GM21367 (cell line): ENCODE data around the gene FCHSD2.
"Not testable (repeated sequence)": the region's sequence is repeated elsewhere in the genome, so short reads cannot be mapped to it uniquely, and the experiment has no call there.

Experiments
- ATAC-seq: cut with Tn5 transposase; IDR thresholded peaks from one replicate; pipeline ENCODE4 v1.9.1; 2021; ENCODE audit not compliant: unreplicated experiment

Gene FCHSD2

GRCh38 chr11:73152086-73152853 lies 10.2 kb upstream of the FCHSD2 start:
- ATAC-seq: no peak

- no peak for ATAC-seq
Observed at GRCh38 chr11:73151416-73151815, 9.3 kb upstream of the FCHSD2 start.

GRCh38 chr11:73149105-73149504 lies 7.0 kb upstream of the FCHSD2 start:
- ATAC-seq: no peak

GRCh38 chr11:73147771-73148681 lies 5.9 kb upstream of the FCHSD2 start:
- ATAC-seq: no peak

GRCh38 chr11:73145986-73146575 lies 4.0 kb upstream of the FCHSD2 start:
- ATAC-seq: no peak

GRCh38 chr11:73143126-73143838 lies 1.2 kb upstream of the FCHSD2 start:
- no peak for ATAC-seq

GRCh38 chr11:73141309-73142127 lies 600 bp downstream of the FCHSD2 start:
- ATAC-seq: no peak

GRCh38 chr11:73141031-73141308 lies 1.1 kb downstream of the FCHSD2 start:
- no peak for ATAC-seq

- ATAC-seq: no peak
Observed at GRCh38 chr11:73140213-73141030, 1.7 kb downstream of the FCHSD2 start.

- ATAC-seq: no peak
Observed at GRCh38 chr11:73139476-73140198, 2.5 kb downstream of the FCHSD2 start.

- ATAC-seq: no peak
Observed at GRCh38 chr11:73137944-73138274, 4.2 kb downstream of the FCHSD2 start.

GRCh38 chr11:73137262-73137943 lies 4.7 kb downstream of the FCHSD2 start:
- no peak for ATAC-seq

GRCh38 chr11:73136722-73137121 lies 5.4 kb downstream of the FCHSD2 start:
- ATAC-seq: not testable (repeated sequence)

- no peak for ATAC-seq
Observed at GRCh38 chr11:73135346-73136284, 6.5 kb downstream of the FCHSD2 start.

- ATAC-seq: not testable (repeated sequence)
Observed at GRCh38 chr11:73132349-73132748, 9.8 kb downstream of the FCHSD2 start.

- ATAC-seq: no peak
Observed at GRCh38 chr11:73130181-73130580, 11.9 kb downstream of the FCHSD2 start.

GRCh38 chr11:73129198-73129597 lies 12.9 kb downstream of the FCHSD2 start:
- no peak for ATAC-seq
